HepG2 (cell line): ENCODE data around the gene ULBP1. TPM values are rescaled to one million over a fixed set of nuclear protein-coding genes. Genes with fewer than 3 reads are reported as not detected.
A peak's percentile ranks its signal among the peaks of the same experiment; 100 is the strongest.

Source experiments
- ASH2L ChIP-seq: fragments of 300-600, 200-600 bp; sonication (generic); IDR thresholded peaks from 2 replicates; pipeline ENCODE4 v1.7.0; 2017; ENCODE audit warnings: low read depth, mild to moderate bottlenecking, moderate library complexity, mixed read lengths, low read length; ENCODE audit not compliant: insufficient read length
- ATF3 ChIP-seq: sonication (generic); formaldehyde crosslinking; IDR thresholded peaks from 2 replicates; pipeline ENCODE4 v1.4.0; 2020; ENCODE audit warnings: missing genetic modification reagents
- ATF5 ChIP-seq: sonication (generic); formaldehyde crosslinking; IDR thresholded peaks from 2 replicates; pipeline ENCODE4 v1.4.0; 2020; ENCODE audit warnings: mild to moderate bottlenecking, low read depth, missing genetic modification reagents
- CEBPB ChIP-seq: IDR thresholded peaks from 2 replicates; pipeline ENCODE4 v1.6.1; 2011; ENCODE audit warnings: low read depth, low read length, improper control_type of control experiment, borderline replicate concordance
- CHCHD3 ChIP-seq: sonication (generic); formaldehyde crosslinking; IDR thresholded peaks from 2 replicates; pipeline ENCODE4 v1.8.0; 2022; ENCODE audit warnings: mild to moderate bottlenecking, missing genetic modification reagents, moderate library complexity
- CTCF ChIP-seq: sonication (generic); formaldehyde crosslinking; IDR thresholded peaks from 2 replicates; pipeline ENCODE4 v1.5.0; 2020; ENCODE audit warnings: mild to moderate bottlenecking, missing genetic modification reagents, moderate library complexity
- HNRNPL ChIP-seq: fragments of 200-400 bp; formaldehyde crosslinking; IDR thresholded peaks from 2 replicates; pipeline ENCODE4 v1.6.1; 2017; ENCODE audit warnings: mild to moderate bottlenecking, low read depth, low read length
- IKZF1 ChIP-seq: fragments of 450-650 bp; IDR thresholded peaks from 2 replicates; pipeline ENCODE4 v1.7.1; 2016
- IRX3 ChIP-seq: sonication (generic); formaldehyde crosslinking; IDR thresholded peaks from 2 replicates; pipeline ENCODE4 v1.8.1; 2023; ENCODE audit warnings: mild to moderate bottlenecking, low read depth, missing genetic modification reagents, borderline replicate concordance
- JUN ChIP-seq: sonication (generic); formaldehyde crosslinking; IDR thresholded peaks from 2 replicates; pipeline ENCODE4 v1.4.0; 2020; ENCODE audit warnings: mild to moderate bottlenecking, missing genetic modification reagents
- KDM1A ChIP-seq: IDR thresholded peaks from 2 replicates; pipeline ENCODE4 v1.6.1; 2016; ENCODE audit warnings: missing compliant biosample characterization
- MATR3 ChIP-seq: sonication (generic); formaldehyde crosslinking; IDR thresholded peaks from 2 replicates; pipeline ENCODE4 v1.4.0; 2020; ENCODE audit warnings: missing genetic modification reagents
- MIER2 ChIP-seq: IDR thresholded peaks from 2 replicates; pipeline ENCODE4 v1.6.1; 2016; ENCODE audit warnings: missing biosample characterization, missing genetic modification reagents
- PCBP1 ChIP-seq: fragments of 200-400 bp; formaldehyde crosslinking; IDR thresholded peaks from 2 replicates; pipeline ENCODE4 v1.6.1; 2017; ENCODE audit warnings: mild to moderate bottlenecking, low read depth, low read length, borderline replicate concordance
- RBFOX2 ChIP-seq: fragments of 200-400 bp; formaldehyde crosslinking; IDR thresholded peaks from 2 replicates; pipeline ENCODE4 v1.6.1; 2017; ENCODE audit warnings: low read depth, mild to moderate bottlenecking, low read length
- RFX3 ChIP-seq: IDR thresholded peaks from 2 replicates; pipeline ENCODE4 v1.6.1; 2016; ENCODE audit warnings: missing biosample characterization, missing genetic modification reagents
- SKIL ChIP-seq: sonication (generic); formaldehyde crosslinking; IDR thresholded peaks from 2 replicates; pipeline ENCODE4 v1.8.0; 2022; ENCODE audit warnings: missing genetic modification reagents, mild to moderate bottlenecking, moderate library complexity, borderline replicate concordance
- SP1 ChIP-seq, 2 experiments: fragments of 450-650 bp in 1 of 2; sonication (generic) in 1 of 2; formaldehyde crosslinking in 1 of 2; IDR thresholded peaks; 2 replicates each; pipeline versions ENCODE4 v1.4.0 to v1.6.1; 2016 to 2020; ENCODE audit warnings: missing genetic modification reagents in 1 of 2
- SP4 ChIP-seq: sonication (generic); formaldehyde crosslinking; IDR thresholded peaks from 2 replicates; pipeline ENCODE4 v1.8.1; 2023; ENCODE audit warnings: mild to moderate bottlenecking, missing genetic modification reagents
- STAG1 ChIP-seq: sonication (generic); formaldehyde crosslinking; IDR thresholded peaks from 2 replicates; pipeline ENCODE4 v1.4.0; 2020; ENCODE audit warnings: missing genetic modification reagents
- THYN1 ChIP-seq: sonication (generic); formaldehyde crosslinking; IDR thresholded peaks from 2 replicates; pipeline ENCODE4 v1.8.1; 2023; ENCODE audit warnings: low read depth, mild to moderate bottlenecking, moderate library complexity, missing genetic modification reagents, borderline replicate concordance
- ZIK1 ChIP-seq: sonication (generic); formaldehyde crosslinking; IDR thresholded peaks from 2 replicates; pipeline ENCODE4 v1.5.0; 2020; ENCODE audit warnings: mild to moderate bottlenecking, low read depth, missing genetic modification reagents, borderline replicate concordance
- ZNF333 ChIP-seq: sonication (generic); formaldehyde crosslinking; IDR thresholded peaks from 2 replicates; pipeline ENCODE4 v1.4.0; 2020; ENCODE audit warnings: mild to moderate bottlenecking, missing genetic modification reagents, borderline replicate concordance
- ZNF563 ChIP-seq: sonication (generic); formaldehyde crosslinking; IDR thresholded peaks from 2 replicates; pipeline ENCODE4 v1.8.0; 2022; ENCODE audit warnings: mild to moderate bottlenecking, moderate library complexity, missing genetic modification reagents
- ZNF619 ChIP-seq: sonication (generic); formaldehyde crosslinking; IDR thresholded peaks from 2 replicates; pipeline ENCODE4 v1.4.0; 2020; ENCODE audit warnings: mild to moderate bottlenecking, missing genetic modification reagents
- polyA plus RNA-seq, 8 experiments: library from polyadenylated mRNA; depleted of rRNA in 3 of 8; stranded (reverse) in 7 of 8; unstranded in 1 of 8; fragments of >200 nt; fragmentation: Illumina TruSeq in 4 of 8; extraction: Trizol in 4 of 8; gene quantifications; 2 replicates each; pipeline versions ENCODE4 v1.2.1 to v1.2.3, GENCODE V29; 2011 to 2016; ENCODE audit warnings: low read depth in 4 of 8, missing spikeins in 1 of 8, mixed read lengths in 1 of 8; ENCODE audit not compliant: insufficient read depth in 1 of 8
- total RNA-seq, 5 experiments: library from RNA; depleted of rRNA; stranded (reverse); fragments of >200 nt; fragmentation: Illumina TruSeq; extraction: Trizol; gene quantifications; 2 replicates each; pipeline ENCODE4 v1.2.3, GENCODE V29; 2016; ENCODE audit warnings: low read depth in 1 of 5

ULBP1 gene
- total and polyA plus RNA-seq, 2 of the 13 experiments (the other 11 are each of a cell fraction or from before 2014, with no cell fraction given), result 0.04 to 0.09 TPM

- TF ChIP-seq SKIL (CRISPR knock-in tag), result no peak
- TF ChIP-seq KDM1A (CRISPR knock-in tag), result no peak
- TF ChIP-seq SP4 (CRISPR knock-in tag), result no peak
- no peak for TF ChIP-seq RFX3
- peak; percentile 58; the same call in 1 of the 2 replicates for TF ChIP-seq ATF3 (CRISPR knock-in tag)
- TF ChIP-seq IKZF1, result no peak
- TF ChIP-seq THYN1, result no peak
- TF ChIP-seq CHCHD3 (CRISPR knock-in tag), result no peak
- no peak for TF ChIP-seq ZNF563
- TF ChIP-seq MIER2 (CRISPR knock-in tag), result no peak
- no peak for TF ChIP-seq STAG1 (CRISPR knock-in tag)
- TF ChIP-seq ZIK1 (CRISPR knock-in tag), result no peak
- TF ChIP-seq ZNF333 (CRISPR knock-in tag), result no peak
- TF ChIP-seq ZNF619 (CRISPR knock-in tag), result no peak
- TF ChIP-seq PCBP1, result 0 out of 2 replicates have a peak, but pooled peaks have one; percentile 26
- TF ChIP-seq ATF5 (CRISPR knock-in tag), result no peak
- no peak for TF ChIP-seq MATR3 (CRISPR knock-in tag)
- TF ChIP-seq IRX3 (CRISPR knock-in tag), result no peak
- TF ChIP-seq ASH2L, result no peak
- 0 out of 2 replicates have a peak, but pooled peaks have one; percentile 3 for TF ChIP-seq CTCF (CRISPR knock-in tag)
- TF ChIP-seq HNRNPL, result no peak
- no peak for TF ChIP-seq SP1 (IDR thresholded peaks at IDR 0.05)
- no peak for TF ChIP-seq SP1 (CRISPR knock-in tag; IDR thresholded peaks at IDR 0.05)
- 0 out of 2 replicates have a peak, but pooled peaks have one; percentile 37 for TF ChIP-seq RBFOX2
- TF ChIP-seq JUN (CRISPR knock-in tag), result no peak
- no peak for TF ChIP-seq CEBPB
Observed at GRCh38 chr6:149963462-149964307, at the start of gene ULBP1 (continued).
